HepG2 (cell line): Measurements from ENCODE around the gene ANKRD39. TPM values are rescaled to one million over a fixed set of nuclear protein-coding genes. Genes with fewer than 3 reads are reported as not detected.

Source experiments
- BCLAF1 ChIP-seq: fragments of 450-650 bp; IDR thresholded peaks from 2 replicates; pipeline ENCODE4 v1.6.1; 2017; ENCODE audit warnings: mild to moderate bottlenecking
- BRF2 ChIP-seq: sonication (generic); formaldehyde crosslinking; IDR thresholded peaks from 2 replicates; pipeline ENCODE4 v1.8.1; 2022; ENCODE audit warnings: mild to moderate bottlenecking, missing genetic modification reagents
- DMAP1 ChIP-seq: IDR thresholded peaks from 2 replicates; pipeline ENCODE4 v1.6.1; 2016
- FOXM1 ChIP-seq: sonication (generic); formaldehyde crosslinking; IDR thresholded peaks from 2 replicates; pipeline ENCODE4 v1.5.0; 2020; ENCODE audit warnings: missing genetic modification reagents
- HNF1B ChIP-seq: sonication (generic); formaldehyde crosslinking; IDR thresholded peaks from 2 replicates; pipeline ENCODE4 v1.5.1; 2020; ENCODE audit warnings: mild to moderate bottlenecking, moderate library complexity, missing genetic modification reagents
- KMT2A ChIP-seq: sonication (generic); formaldehyde crosslinking; IDR thresholded peaks from 2 replicates; pipeline ENCODE4 v1.4.0; 2020; ENCODE audit warnings: missing genetic modification reagents
- NR2F1 ChIP-seq, 2 experiments: fragments of 450-650 bp in 1 of 2; formaldehyde crosslinking in 1 of 2; IDR thresholded peaks; 2 replicates each; pipeline versions ENCODE4 v1.5.0 to v1.6.1; 2016 to 2020; ENCODE audit warnings: mild to moderate bottlenecking in 1 of 2, missing compliant biosample characterization in 1 of 2, missing genetic modification reagents in 1 of 2, moderate library complexity in 1 of 2
- PHF20 ChIP-seq: sonication (generic); formaldehyde crosslinking; IDR thresholded peaks from 2 replicates; pipeline ENCODE4 v1.5.0; 2020; ENCODE audit warnings: mild to moderate bottlenecking, missing genetic modification reagents
- RAD51 ChIP-seq: fragments of 450-650 bp; IDR thresholded peaks from 2 replicates; pipeline ENCODE4 v1.6.1; 2016; ENCODE audit warnings: borderline replicate concordance
- SP5 ChIP-seq: IDR thresholded peaks from 2 replicates; pipeline ENCODE4 v1.6.1; 2016; ENCODE audit warnings: low read depth, borderline replicate concordance
- TGIF2 ChIP-seq: IDR thresholded peaks from 2 replicates; pipeline ENCODE4 v1.6.1; 2016; ENCODE audit warnings: control low read depth, missing compliant biosample characterization
- ZFY ChIP-seq: sonication (generic); formaldehyde crosslinking; IDR thresholded peaks from 2 replicates; pipeline ENCODE4 v1.4.0; 2020; ENCODE audit warnings: missing genetic modification reagents
- ZMYM3 ChIP-seq: sonication (generic); formaldehyde crosslinking; IDR thresholded peaks from 2 replicates; pipeline ENCODE4 v1.5.1; 2020; ENCODE audit warnings: mild to moderate bottlenecking, missing genetic modification reagents
- ZNF256 ChIP-seq: sonication (generic); formaldehyde crosslinking; conservative IDR thresholded peaks from 2 replicates; pipeline ENCODE4 v1.4.0; 2020; ENCODE audit warnings: missing genetic modification reagents
- ZNF629 ChIP-seq: sonication (generic); formaldehyde crosslinking; conservative IDR thresholded peaks from 2 replicates; pipeline ENCODE4 v1.5.0; 2020; ENCODE audit warnings: missing genetic modification reagents
- ZNF777 ChIP-seq: sonication (generic); formaldehyde crosslinking; IDR thresholded peaks from 2 replicates; pipeline ENCODE4 v1.4.0; 2020; ENCODE audit warnings: missing genetic modification reagents
- polyA plus RNA-seq, 8 experiments: library from polyadenylated mRNA; depleted of rRNA in 3 of 8; stranded (reverse) in 7 of 8; unstranded in 1 of 8; fragments of >200 nt; fragmentation: Illumina TruSeq in 4 of 8; extraction: Trizol in 4 of 8; gene quantifications; 2 replicates each; pipeline versions ENCODE4 v1.2.1 to v1.2.3, GENCODE V29; 2011 to 2016; ENCODE audit warnings: low read depth in 4 of 8, missing spikeins in 1 of 8, mixed read lengths in 1 of 8; ENCODE audit not compliant: insufficient read depth in 1 of 8
- total RNA-seq, 5 experiments: library from RNA; depleted of rRNA; stranded (reverse); fragments of >200 nt; fragmentation: Illumina TruSeq; extraction: Trizol; gene quantifications; 2 replicates each; pipeline ENCODE4 v1.2.3, GENCODE V29; 2016; ENCODE audit warnings: low read depth in 1 of 5
- TF ChIP-seq, protein P1 (sequence below): IDR thresholded peaks from 2 replicates; pipeline ENCODE4 v1.6.1; 2016; ENCODE audit warnings: missing compliant biosample characterization, missing genetic modification reagents, borderline replicate concordance
- TF ChIP-seq, protein P2 (sequence below): sonication (generic); formaldehyde crosslinking; IDR thresholded peaks from 2 replicates; pipeline ENCODE4 v1.5.1; 2020; ENCODE audit warnings: mild to moderate bottlenecking, missing genetic modification reagents, moderate library complexity

The ANKRD39 gene
- total and polyA plus RNA-seq, 2 of the 13 experiments (the other 11 are each of a cell fraction or from before 2014, with no cell fraction given), result 23.2 to 24.8 TPM

- TF ChIP-seq TGIF2 (CRISPR knock-in tag) (0 out of 2 replicates have a peak, but pooled peaks have one; percentile 17), BRF2 (no peak), ZNF256 (CRISPR knock-in tag) (peak; percentile 67; the same call in 1 of the 2 replicates), SP5 (peak; percentile 19; the same call in 1 of the 2 replicates), HNF1B (CRISPR knock-in tag) (no peak), ZMYM3 (no peak), NR2F1 (CRISPR knock-in tag; IDR thresholded peaks at IDR 0.05) (no peak), RAD51 (no peak), FOXM1 (CRISPR knock-in tag) (0 out of 2 replicates have a peak, but pooled peaks have one; percentile 30), ZFY (CRISPR knock-in tag) (peak; percentile 29), BCLAF1 (no peak), PHF20 (CRISPR knock-in tag) (0 out of 2 replicates have a peak, but pooled peaks have one; percentile 44), KMT2A (0 out of 2 replicates have a peak, but pooled peaks have one; percentile 3), DMAP1 (CRISPR knock-in tag) (peak; percentile 24), ZNF629 (CRISPR knock-in tag) (0 out of 2 replicates have a peak, but pooled peaks have one; percentile 4), ZNF777 (CRISPR knock-in tag) (peak; percentile 16; the same call in 1 of the 2 replicates)
- TF ChIP-seq, protein P1, sequence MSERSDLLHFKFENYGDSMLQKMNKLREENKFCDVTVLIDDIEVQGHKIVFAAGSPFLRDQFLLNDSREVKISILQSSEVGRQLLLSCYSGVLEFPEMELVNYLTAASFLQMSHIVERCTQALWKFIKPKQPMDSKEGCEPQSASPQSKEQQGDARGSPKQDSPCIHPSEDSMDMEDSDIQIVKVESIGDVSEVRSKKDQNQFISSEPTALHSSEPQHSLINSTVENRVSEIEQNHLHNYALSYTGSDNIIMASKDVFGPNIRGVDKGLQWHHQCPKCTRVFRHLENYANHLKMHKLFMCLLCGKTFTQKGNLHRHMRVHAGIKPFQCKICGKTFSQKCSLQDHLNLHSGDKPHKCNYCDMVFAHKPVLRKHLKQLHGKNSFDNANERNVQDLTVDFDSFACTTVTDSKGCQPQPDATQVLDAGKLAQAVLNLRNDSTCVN (CRISPR knock-in tag), result no peak
- TF ChIP-seq, protein P2, sequence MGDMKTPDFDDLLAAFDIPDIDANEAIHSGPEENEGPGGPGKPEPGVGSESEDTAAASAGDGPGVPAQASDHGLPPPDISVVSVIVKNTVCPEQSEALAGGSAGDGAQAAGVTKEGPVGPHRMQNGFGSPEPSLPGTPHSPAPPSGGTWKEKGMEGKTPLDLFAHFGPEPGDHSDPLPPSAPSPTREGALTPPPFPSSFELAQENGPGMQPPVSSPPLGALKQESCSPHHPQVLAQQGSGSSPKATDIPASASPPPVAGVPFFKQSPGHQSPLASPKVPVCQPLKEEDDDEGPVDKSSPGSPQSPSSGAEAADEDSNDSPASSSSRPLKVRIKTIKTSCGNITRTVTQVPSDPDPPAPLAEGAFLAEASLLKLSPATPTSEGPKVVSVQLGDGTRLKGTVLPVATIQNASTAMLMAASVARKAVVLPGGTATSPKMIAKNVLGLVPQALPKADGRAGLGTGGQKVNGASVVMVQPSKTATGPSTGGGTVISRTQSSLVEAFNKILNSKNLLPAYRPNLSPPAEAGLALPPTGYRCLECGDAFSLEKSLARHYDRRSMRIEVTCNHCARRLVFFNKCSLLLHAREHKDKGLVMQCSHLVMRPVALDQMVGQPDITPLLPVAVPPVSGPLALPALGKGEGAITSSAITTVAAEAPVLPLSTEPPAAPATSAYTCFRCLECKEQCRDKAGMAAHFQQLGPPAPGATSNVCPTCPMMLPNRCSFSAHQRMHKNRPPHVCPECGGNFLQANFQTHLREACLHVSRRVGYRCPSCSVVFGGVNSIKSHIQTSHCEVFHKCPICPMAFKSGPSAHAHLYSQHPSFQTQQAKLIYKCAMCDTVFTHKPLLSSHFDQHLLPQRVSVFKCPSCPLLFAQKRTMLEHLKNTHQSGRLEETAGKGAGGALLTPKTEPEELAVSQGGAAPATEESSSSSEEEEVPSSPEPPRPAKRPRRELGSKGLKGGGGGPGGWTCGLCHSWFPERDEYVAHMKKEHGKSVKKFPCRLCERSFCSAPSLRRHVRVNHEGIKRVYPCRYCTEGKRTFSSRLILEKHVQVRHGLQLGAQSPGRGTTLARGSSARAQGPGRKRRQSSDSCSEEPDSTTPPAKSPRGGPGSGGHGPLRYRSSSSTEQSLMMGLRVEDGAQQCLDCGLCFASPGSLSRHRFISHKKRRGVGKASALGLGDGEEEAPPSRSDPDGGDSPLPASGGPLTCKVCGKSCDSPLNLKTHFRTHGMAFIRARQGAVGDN (CRISPR knock-in tag), result no peak
These were observed 11.5 kb upstream of the ANKRD39 start (continued) for GRCh38 chr2:96869281-96869821.
